ENCODE data around the gene ALOX5AP.

Gene ALOX5AP

GRCh38 chr13:30735025-30735871 lies at the start of gene ALOX5AP:
TSS of gene ALOX5AP (plus strand) at chr13:30735543. CDS start at chr13:30735606, 63 bp downstream.
- no peak for DNase-seq (ENCODE audit: low read depth in 2 of 2)

GRCh38 chr13:30685987-30686386 lies 49.4 kb upstream of the ALOX5AP start:
- DNase-seq (ENCODE audit: low read depth in 2 of 2), result no peak

- no peak for DNase-seq (ENCODE audit: low read depth in 2 of 2)
These were observed 47.7 kb upstream of the ALOX5AP start for GRCh38 chr13:30687601-30688000.

GRCh38 chr13:30689752-30690151 lies 45.6 kb upstream of the ALOX5AP start:
- no peak for DNase-seq (ENCODE audit: low read depth in 2 of 2)

- no peak for DNase-seq (ENCODE audit: low read depth in 2 of 2)
These were observed 44.8 kb upstream of the ALOX5AP start for GRCh38 chr13:30690282-30691188.

DNA sequence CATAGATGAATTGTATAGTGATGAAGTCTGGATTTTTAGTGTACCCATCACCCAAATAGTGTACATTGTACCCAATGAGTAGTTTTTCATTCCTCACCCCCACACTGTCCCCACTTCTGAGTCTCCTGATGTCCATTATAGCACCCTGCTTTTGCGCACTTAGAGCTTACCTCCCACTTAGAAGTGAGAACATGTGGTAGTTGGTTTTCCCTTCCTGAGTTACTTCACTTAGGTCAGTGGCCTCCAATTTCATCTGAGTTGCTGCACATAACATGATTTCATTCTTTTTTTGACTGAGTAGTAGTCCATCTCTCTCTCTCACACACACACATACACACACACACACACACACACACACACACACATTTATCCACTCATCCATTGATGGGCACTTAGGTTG lies 43.2 kb upstream of the ALOX5AP start:
- DNase-seq (ENCODE audit: low read depth in 2 of 2), result no peak

DNA sequence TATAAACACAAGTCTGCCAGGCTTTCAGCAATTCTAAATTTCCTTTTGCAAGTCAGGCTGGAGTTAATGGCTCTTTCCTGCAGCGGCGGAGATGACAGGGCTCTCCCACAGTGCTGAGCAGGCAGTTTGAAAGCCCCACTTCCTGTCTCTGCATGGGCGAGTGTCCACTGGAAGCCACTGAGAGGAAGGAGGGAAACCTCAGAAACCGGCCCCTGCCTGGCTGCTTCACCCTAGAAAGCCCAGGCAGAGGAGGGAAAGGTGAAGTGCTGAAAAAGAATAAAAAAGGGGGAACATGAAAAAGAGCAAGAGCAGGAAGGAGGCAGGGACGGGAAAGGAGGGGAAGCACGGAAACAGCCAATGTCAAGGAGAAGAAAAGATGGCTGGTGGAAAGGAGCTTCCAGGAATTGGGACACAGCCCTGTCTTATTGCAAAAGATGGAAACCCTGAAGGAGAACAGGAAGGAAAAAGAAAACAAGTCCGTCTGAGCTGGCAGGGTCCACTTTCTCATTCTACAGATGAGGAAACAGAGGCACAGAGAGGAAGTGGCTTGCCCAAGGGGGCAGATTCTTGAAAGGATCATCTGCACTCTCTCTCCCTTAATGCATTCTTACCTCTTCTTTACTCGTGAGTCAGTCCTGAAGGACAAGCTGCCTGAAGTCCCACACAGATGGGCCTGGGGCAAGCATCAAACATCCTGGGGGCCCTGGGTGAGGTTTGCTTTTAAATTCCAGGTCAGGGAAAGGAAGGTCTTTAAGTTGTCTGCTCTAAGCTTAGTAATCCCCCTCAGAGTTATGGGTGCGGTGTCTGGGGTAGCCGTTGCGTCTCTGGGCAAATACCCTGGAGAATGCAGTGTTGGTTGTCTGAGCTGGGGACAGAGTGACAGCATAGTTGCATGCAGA lies 38.8 kb upstream of the ALOX5AP start:
- no peak for DNase-seq (ENCODE audit: low read depth in 2 of 2)

DNA sequence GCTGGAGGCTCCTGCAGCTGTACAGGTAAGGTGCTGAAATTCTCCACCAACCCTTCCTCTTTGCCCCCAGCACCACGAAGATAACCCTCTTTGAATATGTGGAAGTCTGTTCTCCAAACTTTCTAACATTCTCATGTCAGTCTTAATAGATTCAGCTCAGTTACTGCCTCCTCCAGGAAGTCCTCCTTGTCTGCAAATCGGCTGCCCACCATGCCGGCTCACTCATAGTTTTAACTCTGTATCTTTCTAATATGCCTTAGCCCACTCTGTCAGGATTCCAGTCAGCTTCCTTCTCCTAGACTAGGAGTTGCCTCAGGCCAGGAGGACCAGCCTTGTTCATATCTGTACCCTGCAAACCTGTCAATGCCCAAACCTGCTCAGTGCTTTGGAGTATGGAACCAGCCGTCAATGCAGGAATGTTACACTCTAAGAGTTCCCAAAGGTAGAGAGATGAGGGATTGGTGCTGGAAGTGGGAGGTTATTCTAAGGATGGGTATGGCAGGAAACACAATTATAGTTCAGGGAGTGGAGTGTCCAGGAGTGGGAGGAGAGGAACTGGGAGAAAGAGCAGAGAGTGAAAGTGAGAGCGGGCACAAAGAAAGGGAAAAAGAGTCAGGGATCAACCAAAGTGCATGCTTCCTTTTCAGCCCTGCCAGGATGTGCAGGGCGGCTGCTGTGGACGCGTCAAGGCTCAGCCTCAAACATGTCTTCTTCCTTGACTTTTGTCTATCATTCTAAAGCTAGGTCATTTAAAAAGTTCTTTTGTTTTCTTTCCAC lies 38.0 kb upstream of the ALOX5AP start:
- DNase-seq (ENCODE audit: low read depth in 2 of 2), result no peak

- no peak for DNase-seq (ENCODE audit: low read depth in 2 of 2)
These were observed 37.3 kb upstream of the ALOX5AP start for GRCh38 chr13:30697996-30698401.

GRCh38 chr13:30698488-30699005 lies 36.8 kb upstream of the ALOX5AP start:
- DNase-seq (ENCODE audit: low read depth in 2 of 2), result no peak

GRCh38 chr13:30700364-30700763 lies 35.0 kb upstream of the ALOX5AP start:
- no peak for DNase-seq (ENCODE audit: low read depth in 2 of 2)

GRCh38 chr13:30702006-30702405 lies 33.3 kb upstream of the ALOX5AP start:
- DNase-seq (ENCODE audit: low read depth in 2 of 2), result no peak

GRCh38 chr13:30704596-30704995 lies 30.7 kb upstream of the ALOX5AP start:
- no peak for DNase-seq (ENCODE audit: low read depth in 2 of 2)

DNA sequence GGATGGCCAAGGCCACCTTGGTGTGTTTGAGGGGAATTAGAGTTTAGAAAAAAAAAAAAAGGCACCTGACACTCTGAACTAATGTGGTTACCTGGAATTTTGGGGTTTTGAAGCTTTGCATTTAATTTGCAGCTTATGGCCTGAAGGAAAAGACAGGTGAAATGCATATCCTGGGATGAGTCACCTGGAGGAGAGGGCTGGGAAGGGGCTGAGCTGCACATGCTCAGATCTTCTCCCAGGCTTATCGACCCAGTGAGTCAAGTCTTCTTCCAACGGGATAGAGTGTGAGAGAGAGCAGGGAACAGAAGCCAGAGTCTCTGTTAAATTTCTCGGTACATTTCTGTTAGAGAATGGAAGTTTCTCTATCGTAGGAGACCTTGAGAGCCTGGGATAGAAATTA lies 29.7 kb upstream of the ALOX5AP start:
- DNase-seq (ENCODE audit: low read depth in 2 of 2), result no peak

GRCh38 chr13:30708541-30708940 lies 26.8 kb upstream of the ALOX5AP start:
- DNase-seq (ENCODE audit: low read depth in 2 of 2), result no peak

GRCh38 chr13:30710442-30710841 lies 24.9 kb upstream of the ALOX5AP start:
- DNase-seq (ENCODE audit: low read depth in 2 of 2), result no peak

- no peak for DNase-seq (ENCODE audit: low read depth in 2 of 2)
These were observed 24.0 kb upstream of the ALOX5AP start for GRCh38 chr13:30711375-30711774.

DNA sequence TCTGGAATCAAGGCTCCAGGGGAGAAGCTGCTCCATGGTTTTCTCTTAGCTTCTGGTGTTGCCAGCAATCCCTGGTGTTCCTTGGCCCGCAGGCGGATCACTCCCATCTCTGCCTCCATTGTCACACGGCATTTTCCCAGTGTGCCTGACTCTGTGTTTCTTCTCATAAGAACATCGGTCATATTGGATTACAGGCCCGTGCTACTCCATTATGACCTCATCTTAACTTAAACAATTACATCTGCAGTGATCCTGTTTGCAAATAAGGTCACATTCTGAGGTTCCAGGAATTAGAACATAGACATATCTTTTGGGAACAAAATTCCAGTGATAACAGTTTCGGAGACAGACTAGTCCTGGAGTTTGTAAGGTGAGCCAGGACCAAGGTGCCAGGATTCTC lies 23.5 kb upstream of the ALOX5AP start:
- DNase-seq (ENCODE audit: low read depth in 2 of 2), result no peak

DNA sequence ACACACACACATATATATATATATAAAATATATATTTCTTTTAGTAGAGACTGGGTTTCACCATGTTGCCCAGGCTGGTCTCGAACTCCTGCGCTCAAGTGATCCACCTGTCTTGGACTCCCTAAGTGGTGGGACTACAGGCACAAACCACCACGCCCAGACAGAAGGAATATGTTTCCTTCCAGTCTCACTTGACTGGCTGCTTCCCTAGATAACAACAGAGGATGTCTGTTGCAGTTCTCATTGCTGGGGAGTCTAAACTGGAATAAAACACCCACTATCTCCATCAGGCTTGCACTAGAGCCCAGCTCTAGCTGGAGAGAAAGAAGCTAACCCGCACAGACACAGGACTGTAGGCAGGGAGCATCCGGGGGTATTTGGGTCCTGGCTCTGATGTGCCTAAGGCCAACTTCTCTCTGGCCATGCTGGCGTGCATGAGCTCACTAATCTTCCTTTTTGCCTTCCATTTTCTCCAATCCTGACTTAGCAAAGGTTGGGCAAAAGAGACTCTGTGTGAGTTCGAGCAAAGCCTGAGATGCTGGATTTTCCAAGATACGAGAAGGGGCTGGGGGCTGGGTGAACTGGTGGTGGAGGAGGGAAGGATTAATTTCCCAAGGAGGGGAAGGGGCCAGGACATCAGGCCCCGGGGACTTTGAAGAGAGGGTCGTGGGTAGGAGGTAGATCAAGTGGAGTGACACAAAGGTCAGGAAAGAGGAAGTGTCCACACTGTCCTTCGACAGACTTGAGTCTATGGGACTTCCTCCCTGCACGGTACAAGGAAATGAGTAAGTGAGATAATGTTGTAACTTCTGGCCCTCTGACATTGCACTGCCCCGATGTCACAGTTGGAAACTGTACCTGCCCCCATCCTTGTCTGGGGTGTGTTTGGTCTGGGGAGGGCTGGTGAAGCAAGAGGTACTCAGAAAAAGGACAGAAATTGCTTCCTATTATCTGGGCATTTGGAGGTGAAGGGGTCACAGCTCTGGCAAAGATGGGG lies 22.5 kb upstream of the ALOX5AP start:
- DNase-seq (ENCODE audit: low read depth in 2 of 2), result no peak
